H1 (cell line): Measurements from ENCODE around the gene PDZD2. TPM values are rescaled to one million over a fixed set of nuclear protein-coding genes. Genes with fewer than 3 reads are reported as not detected.

Experiments used
- CTCF ChIA-PET: fragments of 300-600 bp; sonication (Branson Sonifier 250); formaldehyde crosslinking; loops from one replicate; lab custom pipeline; 2021; ENCODE audit not compliant: partially characterized antibody; lab: Charles Lee
- POLR2A ChIA-PET: fragments of 300-600 bp; sonication (Branson Sonifier 250); formaldehyde crosslinking; loops from one replicate; lab custom pipeline; 2021; ENCODE audit warnings: inconsistent platforms; ENCODE audit not compliant: partially characterized antibody; lab: Charles Lee
- DNase-seq, 2 experiments: peaks; one replicate each; pipeline versions ENCODE4 v3.0.0 to v3.0.0-alpha.2; 2010 to 2022; ENCODE audit warnings: low spot score in 2 of 2, low read depth in 1 of 2, mixed read lengths in 1 of 2
- FAIRE-seq: peaks from 2 replicates; lab custom pipeline; 2011; peaks lifted over from hg19 to GRCh38; lab: Jason Lieb, UNC
- H2AFZ ChIP-seq: 2 replicates; pipeline ENCODE4 v1.8.1; 2012; ENCODE audit warnings: low read length, inconsistent platforms
- H2AK5ac ChIP-seq: 2 replicates; pipeline ENCODE4 v1.6.1; 2013; ENCODE audit warnings: low read depth, low read length
- H2BK120ac ChIP-seq: replicated peaks from 2 replicates; pipeline ENCODE3; 2013; ENCODE audit warnings: low read depth, low read length, inconsistent platforms
- H2BK12ac ChIP-seq: 2 replicates; pipeline ENCODE4 v1.6.1; 2013; ENCODE audit warnings: low read depth, low read length
- H2BK15ac ChIP-seq: 2 replicates; pipeline ENCODE4 v1.6.1; 2013; ENCODE audit warnings: low read length
- H2BK20ac ChIP-seq: 2 replicates; pipeline ENCODE4 v1.6.1; 2013; ENCODE audit warnings: low read length
- H2BK5ac ChIP-seq: 2 replicates; pipeline ENCODE4 v1.6.1; 2013; ENCODE audit warnings: low read depth, low read length
- H3K14ac ChIP-seq: 2 replicates; pipeline ENCODE4 v1.6.1; 2013; ENCODE audit warnings: inconsistent platforms; ENCODE audit not compliant: insufficient read length
- H3K18ac ChIP-seq: 2 replicates; pipeline ENCODE4 v1.6.1; 2013; ENCODE audit warnings: low read length; ENCODE audit errors: extremely low read depth
- H3K23ac ChIP-seq: 2 replicates; pipeline ENCODE4 v1.6.1; 2013; ENCODE audit warnings: inconsistent platforms; ENCODE audit not compliant: insufficient read length
- H3K23me2 ChIP-seq: 2 replicates; pipeline ENCODE4 v1.6.1; 2013; ENCODE audit warnings: low read depth, low read length
- H3K27ac ChIP-seq: 2 replicates; pipeline ENCODE4 v1.6.1; 2011; ENCODE audit warnings: low read depth, low read length, inconsistent platforms
- H3K27me3 ChIP-seq, 4 experiments: replicated peaks in 1 of 4; 1 replicate in 1 of 4; 2 replicates in 3 of 4; pipeline versions ENCODE4 v1.6.1 to v1.8.1; 2011 to 2013; ENCODE audit warnings: low read length in 3 of 4, mild to moderate bottlenecking in 3 of 4, inconsistent platforms in 2 of 4, mixed read lengths in 2 of 4, moderate library complexity in 1 of 4; ENCODE audit not compliant: control insufficient read depth in 3 of 4, insufficient read depth in 3 of 4; ENCODE audit errors: extremely low read depth in 1 of 4
- H3K36me3 ChIP-seq, 4 experiments: 2 replicates each; pipeline versions ENCODE4 v1.6.1 to v1.8.1; 2011 to 2013; ENCODE audit warnings: mild to moderate bottlenecking in 4 of 4, low read length in 3 of 4, moderate library complexity in 2 of 4, control low read depth in 1 of 4, inconsistent platforms in 1 of 4; ENCODE audit not compliant: insufficient read depth in 4 of 4, control insufficient read depth in 2 of 4
- H3K4ac ChIP-seq: replicated peaks from 2 replicates; pipeline ENCODE3; 2013; ENCODE audit warnings: low read length, low read depth, mixed read lengths, inconsistent platforms; ENCODE audit not compliant: insufficient read length
- H3K4me1 ChIP-seq, 4 experiments: replicated peaks in 1 of 4; 1 replicate in 1 of 4; 2 replicates in 3 of 4; pipeline versions ENCODE4 v1.6.1 to v1.8.1; 2011 to 2013; ENCODE audit warnings: low read length in 3 of 4, inconsistent platforms in 2 of 4, mixed read lengths in 1 of 4; ENCODE audit not compliant: insufficient read depth in 4 of 4, control insufficient read depth in 3 of 4
- H3K4me2 ChIP-seq, 2 experiments: 2 replicates each; pipeline versions ENCODE4 v1.6.1 to v1.8.1; 2011 to 2013; ENCODE audit warnings: low read depth in 2 of 2, low read length in 2 of 2, control low read depth in 1 of 2, inconsistent platforms in 1 of 2, mild to moderate bottlenecking in 1 of 2; ENCODE audit not compliant: insufficient read depth in 1 of 2
- H3K4me3 ChIP-seq, 4 experiments: fragments of 200-600, 300-600 bp in 1 of 4; sonication (generic), shearing (Covaris generic), sonication (Bioruptor Twin) in 1 of 4; 2 replicates each; pipeline versions ENCODE4 v1.5.1 to v1.8.1; 2011 to 2016; ENCODE audit warnings: low read length in 4 of 4, low read depth in 3 of 4, control low read depth in 2 of 4, inconsistent platforms in 2 of 4, mild to moderate bottlenecking in 2 of 4, mixed read lengths in 1 of 4, moderate library complexity in 1 of 4; ENCODE audit not compliant: insufficient read depth in 2 of 4; ENCODE audit errors: extremely low read depth in 1 of 4
- H3K56ac ChIP-seq: replicated peaks from 2 replicates; pipeline ENCODE3; 2013; ENCODE audit warnings: low read depth, mild to moderate bottlenecking, mixed read lengths, low read length, inconsistent platforms; ENCODE audit not compliant: insufficient read length
- H3K79me1 ChIP-seq: 2 replicates; pipeline ENCODE4 v1.6.1; 2013; ENCODE audit warnings: low read depth, low read length, control low read depth
- H3K79me2 ChIP-seq, 2 experiments: 2 replicates each; pipeline versions ENCODE4 v1.6.1 to v1.8.1; 2012 to 2013; ENCODE audit warnings: low read length in 2 of 2, mild to moderate bottlenecking in 2 of 2, inconsistent platforms in 1 of 2; ENCODE audit not compliant: insufficient read depth in 2 of 2, control insufficient read depth in 1 of 2
- H3K9ac ChIP-seq, 4 experiments: replicated peaks in 1 of 4; 1 replicate in 1 of 4; 2 replicates in 3 of 4; pipeline versions ENCODE4 v1.6.1 to v1.8.1; 2011 to 2013; ENCODE audit warnings: low read depth in 3 of 4, low read length in 3 of 4, control low read depth in 2 of 4, mild to moderate bottlenecking in 2 of 4, moderate library complexity in 2 of 4, inconsistent platforms in 1 of 4; ENCODE audit errors: extremely low read depth in 1 of 4
- H3K9me3 ChIP-seq, 2 experiments: 2 replicates each; pipeline versions ENCODE4 v1.6.1 to v1.8.1; 2012 to 2013; ENCODE audit warnings: mild to moderate bottlenecking in 2 of 2, moderate library complexity in 2 of 2, control low read depth in 1 of 2, inconsistent platforms in 1 of 2, low read depth in 1 of 2, low read length in 1 of 2, mixed read lengths in 1 of 2; ENCODE audit not compliant: insufficient read depth in 2 of 2
- H4K20me1 ChIP-seq, 2 experiments: replicated peaks in 1 of 2; 2 replicates each; pipeline versions ENCODE3 to v1.8.1; 2011 to 2013; ENCODE audit warnings: inconsistent platforms in 2 of 2, low read length in 2 of 2, mild to moderate bottlenecking in 1 of 2; ENCODE audit not compliant: insufficient read depth in 2 of 2, control insufficient read depth in 1 of 2
- H4K5ac ChIP-seq: 2 replicates; pipeline ENCODE4 v1.6.1; 2013; ENCODE audit warnings: low read length, low read depth, mixed read lengths, inconsistent platforms; ENCODE audit not compliant: insufficient read length
- H4K8ac ChIP-seq: 2 replicates; pipeline ENCODE4 v1.8.0; 2013; ENCODE audit warnings: mild to moderate bottlenecking, moderate library complexity, low read length, inconsistent platforms; ENCODE audit not compliant: insufficient read depth; ENCODE audit errors: extremely low read depth
- H4K91ac ChIP-seq: replicated peaks from 2 replicates; pipeline ENCODE3; 2013; ENCODE audit warnings: low read length, mixed read lengths, inconsistent platforms; ENCODE audit not compliant: insufficient read length
- BACH1 ChIP-seq: IDR thresholded peaks from 2 replicates; pipeline ENCODE4 v1.6.1; 2012; ENCODE audit warnings: low read length, improper control_type of control experiment
- JUND ChIP-seq: IDR thresholded peaks from 2 replicates; pipeline ENCODE4 v1.6.1; 2011; ENCODE audit warnings: mild to moderate bottlenecking, improper control_type of control experiment, low read length
- KDM1A ChIP-seq: fragments of 200-600, 300-600 bp; sonication (generic); IDR thresholded peaks from 2 replicates; pipeline ENCODE4 v1.7.1; 2016; ENCODE audit warnings: mild to moderate bottlenecking, low read length, borderline replicate concordance
- POLR2A ChIP-seq, 2 experiments: IDR thresholded peaks; 1 replicate in 1 of 2; 2 replicates in 1 of 2; pipeline ENCODE4 v1.6.1; 2011; ENCODE audit warnings: low read depth in 2 of 2, low read length in 2 of 2, mild to moderate bottlenecking in 2 of 2; ENCODE audit errors: control extremely low read depth in 1 of 2
- RAD21 ChIP-seq, 2 experiments: IDR thresholded peaks in 1 of 2; conservative IDR thresholded peaks in 1 of 2; 2 replicates each; pipeline ENCODE4 v1.6.1; 2011; ENCODE audit warnings: low read depth in 2 of 2, low read length in 2 of 2, improper control_type of control experiment in 1 of 2, inconsistent platforms in 1 of 2, mild to moderate bottlenecking in 1 of 2, moderate library complexity in 1 of 2
- RBBP5 ChIP-seq: IDR thresholded peaks from 2 replicates; pipeline ENCODE4 v1.7.1; 2012; ENCODE audit warnings: low read depth, mild to moderate bottlenecking, inconsistent platforms, low read length, moderate library complexity, borderline replicate concordance
- SIN3A ChIP-seq, 2 experiments: IDR thresholded peaks in 1 of 2; conservative IDR thresholded peaks in 1 of 2; 2 replicates each; pipeline ENCODE4 v1.6.1; 2011 to 2012; ENCODE audit warnings: low read length in 2 of 2, improper control_type of control experiment in 1 of 2, low read depth in 1 of 2, mild to moderate bottlenecking in 1 of 2
- SRF ChIP-seq: IDR thresholded peaks from 2 replicates; pipeline ENCODE4 v1.6.1; 2011; ENCODE audit warnings: mild to moderate bottlenecking, low read depth, low read length, moderate library complexity
- TAF1 ChIP-seq: IDR thresholded peaks from 2 replicates; pipeline ENCODE4 v1.6.1; 2011; ENCODE audit warnings: mild to moderate bottlenecking, low read depth, low read length
- YY1 ChIP-seq: IDR thresholded peaks from 2 replicates; pipeline ENCODE4 v1.6.1; 2011; ENCODE audit warnings: low read depth, mild to moderate bottlenecking, low read length
- WGBS, 2 experiments: shearing (Covaris generic) in 1 of 2; methylation state at CpG; one replicate each; pipeline versions ENCODE4 v1.1.6 to v1.1.7; 2013 to 2015; ENCODE audit warnings: low lambda C conversion rate in 2 of 2, mixed read lengths in 2 of 2, inconsistent platforms in 1 of 2, low coverage in 1 of 2, missing lambda C conversion rate in 1 of 2; ENCODE audit not compliant: insufficient replicate concordance in 2 of 2, insufficient coverage in 1 of 2, insufficient read length in 1 of 2; ENCODE audit errors: extremely low coverage in 1 of 2, missing lambda C conversion rate in 1 of 2; 5-methylcytosine and 5-hydroxymethylcytosine counted together
- polyA plus RNA-seq, 7 experiments: library from polyadenylated mRNA; depleted of rRNA in 3 of 7; stranded (reverse) in 5 of 7; unstranded in 2 of 7; fragments of >200 nt in 5 of 7; fragments of 200-250 nt in 2 of 7; gene quantifications; 1 replicate in 5 of 7; 2 replicates in 1 of 7; 4 replicates in 1 of 7; pipeline versions ENCODE4 v1.2.1 to v1.2.3, GENCODE V29; 2011 to 2013; ENCODE audit warnings: missing spikeins in 2 of 7, mixed read lengths in 2 of 7
- total RNA-seq: library from RNA; stranded (reverse); fragmentation: NEBNext Ultra II Directional; extraction: Animal tissue kit (Norgen Biotek cat#: 25700); gene quantifications from 2 replicates; pipeline ENCODE4 v1.2.1, GENCODE V29; 2021

PDZD2 gene
- total and polyA plus RNA-seq, 2 of the 8 experiments (the other 6 are each of a cell fraction or from before 2014, with no cell fraction given), result 1.2 to 6.8 TPM

- Histone ChIP-seq H3K4me1 (peaks cover 2 to 15% (median 10%) of the 10 kb centered on the region in 4 experiments; a peak in 5 of 7 replicates), H2AFZ (peak overlapping the region; percentile 31), H3K4ac (no peak overlapping the region), H2BK12ac (peak overlapping the region; percentile 50; the same call in 1 of the 2 replicates), H3K79me1 (no peaks in the 10 kb centered on the region), H4K20me1 (no peaks in the 10 kb centered on the region), H3K56ac (peak overlapping the region; percentile 22), H3K23ac (no peak overlapping the region), H3K18ac (peak overlapping the region; percentile 87; the same call in 1 of the 2 replicates), H4K5ac (peak overlapping the region; percentile 49), H4K8ac (peak overlapping the region; percentile 38; the same call in 1 of the 2 replicates), H3K9me3 (0 out of 4 replicates have a peak, but pooled peaks cover 3 to 6% of the 10 kb centered on the region in 2 experiments), H3K14ac (no peak overlapping the region), H2BK5ac (peak overlapping the region; percentile 52; the same call in 1 of the 2 replicates), H3K27ac (0 out of 2 replicates have a peak overlapping the region, but pooled peaks have one; percentile 31), H2AK5ac (no peak overlapping the region), H3K4me3 (peak overlapping the region; percentile 54 to 79 (median 70)), H2BK120ac (peak overlapping the region; percentile 57), H4K91ac (peak overlapping the region; percentile 45), H3K4me2 (peak overlapping the region; percentile 85 to 93), H3K27me3 (no peaks in the 10 kb centered on the region), H2BK15ac (no peak overlapping the region; the same call in 1 of the 2 replicates), H3K23me2 (peaks cover 8% of the 10 kb centered on the region), H2BK20ac (0 out of 2 replicates have a peak overlapping the region, but pooled peaks have one; percentile 15), H3K36me3 (no peaks in the 10 kb centered on the region), H3K79me2 (no peaks in the 10 kb centered on the region), H3K9ac (peak overlapping the region in 3 of 4 experiments; percentile 17 to 82 (median 20); a peak in 3 of 7 replicates)
- FAIRE-seq, result no peak
- DNase-seq, result peak; percentile 38 to 82
- POLR2A ChIA-PET, result interaction anchor here (0.6 to 1.6 kb wide), 10 partner anchors 17 to 322 kb away, joined by 3 to 5 read pairs (median 3); no protein-coding TSS in a partner anchor
- CTCF ChIA-PET, result interaction anchor here (0.5 to 5.9 kb wide), 30 partner anchors 9 to 336 kb away, joined by 3 to 42 read pairs (median 5); no protein-coding TSS in a partner anchor
- 2% methylated on average over 45 of the region's 49 CpGs; no CpG with 5 or more reads in 1 of the 2 experiments for whole genome bisulfite sequencing, 2 experiments
- TF ChIP-seq KDM1A (no peak), RAD21 (IDR thresholded peaks at IDR 0.05 in 1 of 2, conservative IDR thresholded peaks at IDR 0.05 in 1 of 2; ENCODE audit: low read depth in 2 of 2, low read length in 2 of 2) (no peak), YY1 (no peak), SRF (no peak), TAF1 (0 out of 2 replicates have a peak, but pooled peaks have one; percentile 19), BACH1 (no peak), RBBP5 (peak; percentile 81), POLR2A (IDR thresholded peaks at IDR 0.05; ENCODE audit: control extremely low read depth in 1 of 2, low read depth in 2 of 2, low read length in 2 of 2) (peak in 1 of 2 experiments; percentile 50; a peak in 2 of 3 replicates), JUND (peak; percentile 62), SIN3A (conservative IDR thresholded peaks at IDR 0.05 in 1 of 2, IDR thresholded peaks at IDR 0.05 in 1 of 2; ENCODE audit: low read depth in 1 of 2, low read length in 2 of 2) (peak in 1 of 2 experiments; percentile 53; a peak in 2 of 4 replicates)
These were observed 215.5 kb downstream of the PDZD2 start for GRCh38 chr5:31854181-31855133.
